Measurements from ENCODE around the gene MCTP1.

DNA sequence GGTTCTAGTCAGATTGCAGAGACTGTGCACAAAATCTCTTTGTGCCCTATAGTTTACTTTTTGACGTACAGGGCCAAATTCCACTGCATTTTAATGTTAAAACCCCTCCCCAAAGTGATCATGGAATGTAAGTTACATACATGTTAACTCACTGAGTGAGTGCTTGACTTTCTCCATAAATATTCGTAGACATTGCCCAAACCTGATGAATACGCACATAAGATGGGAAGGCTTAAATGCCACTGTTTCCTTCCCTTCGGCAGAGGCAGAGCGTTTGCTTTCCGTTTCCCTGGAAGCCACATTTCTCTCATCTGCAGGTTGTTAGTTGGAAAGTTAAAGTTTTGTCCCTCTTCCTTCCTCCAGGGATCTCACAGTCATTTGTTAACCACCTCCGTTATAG is 286.2 kb downstream of the MCTP1 start:
- TF ChIP-seq CTCF (conservative IDR thresholded peaks at IDR 0.05; ENCODE audit: low read length) (no peak), EZH2phosphoT487 (IDR thresholded peaks at IDR 0.05; ENCODE audit: borderline replicate concordance, low read depth, low read length) (no peak)
